Endodermal cell (in vitro differentiated cells): ENCODE measurements around the gene AP4E1. TPM values are rescaled to one million over a fixed set of nuclear protein-coding genes. Genes with fewer than 3 reads are reported as not detected.

ENCODE experiments used
- DNase-seq: peaks from one replicate; pipeline ENCODE4 v3.0.0-alpha.2; 2017
- H3K27ac ChIP-seq: 2 replicates; pipeline ENCODE4 v1.5.1; 2013; ENCODE audit warnings: mild to moderate bottlenecking, low read depth, low read length, moderate library complexity
- H3K27me3 ChIP-seq: 2 replicates; pipeline ENCODE4 v1.6.1; 2013; ENCODE audit warnings: mild to moderate bottlenecking, low read length, moderate library complexity; ENCODE audit not compliant: insufficient read depth, control insufficient read depth, poor library complexity, severe bottlenecking
- H3K36me3 ChIP-seq: 2 replicates; pipeline ENCODE4 v1.7.0; 2013; ENCODE audit warnings: mild to moderate bottlenecking, low read length, moderate library complexity; ENCODE audit not compliant: control insufficient read depth, insufficient read depth
- H3K4me1 ChIP-seq: one replicate; pipeline ENCODE4 v1.7.0; 2013; ENCODE audit warnings: low read length; ENCODE audit not compliant: control insufficient read depth, insufficient read depth
- H3K4me3 ChIP-seq: 2 replicates; pipeline ENCODE4 v1.5.1; 2013; ENCODE audit warnings: mild to moderate bottlenecking, low read length, moderate library complexity
- H3K9ac ChIP-seq: 2 replicates; pipeline ENCODE4 v1.6.1; 2013; ENCODE audit warnings: mild to moderate bottlenecking, low read length, moderate library complexity; ENCODE audit not compliant: poor library complexity, severe bottlenecking; ENCODE audit errors: extremely low read depth
- H3K9me3 ChIP-seq: 2 replicates; pipeline ENCODE4 v1.6.1; 2013; ENCODE audit warnings: mild to moderate bottlenecking, low read length, moderate library complexity; ENCODE audit not compliant: control insufficient read depth
- H3K27ac Mint-ChIP-seq: 2 replicates; pipeline ENCODE4 v1.8.0; 2020; ENCODE audit warnings: mixed read lengths
- H3K27me3 Mint-ChIP-seq: 2 replicates; pipeline ENCODE4 v1.8.0; 2021; ENCODE audit warnings: mild to moderate bottlenecking, mixed read lengths; ENCODE audit not compliant: insufficient read depth
- H3K36me3 Mint-ChIP-seq: 2 replicates; pipeline ENCODE4 v1.8.0; 2020; ENCODE audit warnings: low read depth, mixed read lengths
- H3K4me1 Mint-ChIP-seq: 2 replicates; pipeline ENCODE4 v1.8.0; 2020; ENCODE audit warnings: mixed read lengths
- H3K4me3 Mint-ChIP-seq: 2 replicates; pipeline ENCODE4 v1.8.0; 2020; ENCODE audit warnings: mild to moderate bottlenecking, moderate library complexity, mixed read lengths
- H3K9me3 Mint-ChIP-seq: 2 replicates; pipeline ENCODE4 v1.8.0; 2020; ENCODE audit warnings: mild to moderate bottlenecking, mixed read lengths
- CTCF ChIP-seq: fragments of 200-600 bp; sonication (generic); conservative IDR thresholded peaks from 2 replicates; pipeline ENCODE4 v1.5.0; 2021; ENCODE audit warnings: antibody characterized with exemption, mild to moderate bottlenecking
- WGBS, 2 experiments: methylation state at CpG; one replicate each; pipeline versions ENCODE4 v1.1.5 to v1.1.7; 2013; ENCODE audit warnings: missing lambda C conversion rate in 2 of 2, mixed read lengths in 1 of 2; ENCODE audit not compliant: insufficient coverage in 1 of 2, insufficient read length in 1 of 2; 5-methylcytosine and 5-hydroxymethylcytosine counted together
- total RNA-seq, 2 donors: library from RNA; stranded (reverse); fragmentation: NEBNext Ultra II Directional in 1 of 2; extraction: Animal tissue kit (Norgen Biotek cat#: 25700) in 1 of 2; gene quantifications; 2 replicates in 1 of 2; 3 replicates in 1 of 2; pipeline ENCODE4 v1.2.1, GENCODE V29; 2021

AP4E1 gene
- total RNA-seq, 2 donors from 2014 or later = 7.8 to 12.5 TPM

- no peak for TF ChIP-seq CTCF
- Mint-ChIP-seq H3K4me1 (peaks cover 2% of the 10 kb centered on the region), H3K27me3 (no peaks in the 10 kb centered on the region), H3K27ac (no peak overlapping the region), H3K4me3 (no peak overlapping the region), H3K9me3 (no peaks in the 10 kb centered on the region), H3K36me3 (no peaks in the 10 kb centered on the region)
- no peaks in the 10 kb centered on the region for H3K36me3 ChIP-seq
- DNase-seq = no peak
- 100% methylated on average over 2 of the region's 2 CpGs; no CpG with 5 or more reads in 1 of the 2 experiments for WGBS, 2 experiments
- no peaks in the 10 kb centered on the region for H3K9me3 ChIP-seq
- H3K4me1 ChIP-seq = no peaks in the 10 kb centered on the region
- H3K4me3 ChIP-seq = no peak overlapping the region
- H3K27ac ChIP-seq = no peak overlapping the region
- H3K9ac ChIP-seq = no peak overlapping the region
- no peaks in the 10 kb centered on the region for H3K27me3 ChIP-seq
Measured at GRCh38 chr15:50883903-50884302, 24.6 kb upstream of the AP4E1 start.

GRCh38 chr15:50884540-50884939, 23.9 kb upstream of the AP4E1 start:
- no peak for DNase-seq
- Histone ChIP-seq H3K9ac (no peak overlapping the region), H3K4me3 (no peak overlapping the region), H3K27ac (no peak overlapping the region), H3K36me3 (no peaks in the 10 kb centered on the region), H3K9me3 (no peaks in the 10 kb centered on the region), H3K27me3 (no peaks in the 10 kb centered on the region), H3K4me1 (no peaks in the 10 kb centered on the region)
- no peaks in the 10 kb centered on the region for H3K36me3 Mint-ChIP-seq
- no peak overlapping the region for H3K27ac Mint-ChIP-seq
- no peak overlapping the region for H3K4me3 Mint-ChIP-seq
- no peak for TF ChIP-seq CTCF
- H3K27me3 Mint-ChIP-seq = no peaks in the 10 kb centered on the region
- 86 to 91% methylated on average over 1 to 5 of the region's 5 CpGs for WGBS, 2 experiments
- H3K9me3 Mint-ChIP-seq = no peaks in the 10 kb centered on the region
- H3K4me1 Mint-ChIP-seq = peaks cover 2% of the 10 kb centered on the region

GRCh38 chr15:50886139-50886467, 22.4 kb upstream of the AP4E1 start:
- DNase-seq = no peak
- no peaks in the 10 kb centered on the region for H3K4me1 ChIP-seq
- peaks cover 11% of the 10 kb centered on the region for H3K9me3 Mint-ChIP-seq
- H3K4me3 ChIP-seq = no peak overlapping the region
- H3K27ac Mint-ChIP-seq = no peak overlapping the region
- H3K27ac ChIP-seq = no peak overlapping the region
- H3K4me1 Mint-ChIP-seq = peaks cover 2% of the 10 kb centered on the region
- H3K9me3 ChIP-seq = peaks cover 9% of the 10 kb centered on the region
- H3K36me3 ChIP-seq = no peaks in the 10 kb centered on the region
- no peak overlapping the region for H3K4me3 Mint-ChIP-seq
- TF ChIP-seq CTCF = no peak
- H3K27me3 Mint-ChIP-seq = no peaks in the 10 kb centered on the region
- H3K9ac ChIP-seq = no peak overlapping the region
- no peaks in the 10 kb centered on the region for H3K36me3 Mint-ChIP-seq
- H3K27me3 ChIP-seq = no peaks in the 10 kb centered on the region
